Activated CD4-positive, alpha-beta T cell treated with anti-CD3 and anti-CD28 coated beads, Interleukin-2, amount 10 ng/mL, durations not matched to agents 7 days and 5 days (primary cell): ENCODE data around the gene ZBTB8B. TPM values are rescaled to one million over a fixed set of nuclear protein-coding genes. Genes with fewer than 3 reads are reported as not detected.
"Not testable (repeated sequence)": the region's sequence is repeated elsewhere in the genome, so short reads cannot be mapped to it uniquely, and the experiment has no call there.

ENCODE experiments used
- CTCF ChIA-PET: fragments of 350-600 bp; sonication (Branson Sonifier 250); formaldehyde crosslinking; loops from one replicate; lab custom pipeline; 2021; ENCODE audit warnings: antibody characterized with exemption; lab: Charles Lee
- POLR2A ChIA-PET: fragments of 350-600 bp; sonication (Branson Sonifier 250); formaldehyde crosslinking; loops from one replicate; lab custom pipeline; 2021; ENCODE audit warnings: antibody characterized with exemption; lab: Charles Lee
- DNase-seq: peaks from one replicate; pipeline ENCODE4 v3.0.0-alpha.2; 2020
- H3K27ac Mint-ChIP-seq: one replicate; pipeline ENCODE4 v1.8.0; 2021; ENCODE audit warnings: mild to moderate bottlenecking, moderate library complexity, mixed read lengths
- H3K27me3 Mint-ChIP-seq: one replicate; pipeline ENCODE4 v1.8.0; 2021; ENCODE audit warnings: mixed read lengths
- H3K36me3 Mint-ChIP-seq: one replicate; pipeline ENCODE4 v1.8.0; 2021; ENCODE audit warnings: low read depth, mixed read lengths
- H3K4me1 Mint-ChIP-seq: one replicate; pipeline ENCODE4 v1.8.0; 2021; ENCODE audit warnings: mixed read lengths
- H3K4me3 Mint-ChIP-seq: one replicate; pipeline ENCODE4 v1.8.0; 2021; ENCODE audit warnings: mild to moderate bottlenecking, moderate library complexity, mixed read lengths
- H3K9me3 Mint-ChIP-seq: one replicate; pipeline ENCODE4 v1.8.0; 2021; ENCODE audit warnings: mixed read lengths
- total RNA-seq, 2 experiments: library from RNA; stranded (reverse); gene quantifications; one replicate each; pipeline ENCODE4 v1.2.3, GENCODE V29; 2021

Gene ZBTB8B
- not detected for total RNA-seq

DNA sequence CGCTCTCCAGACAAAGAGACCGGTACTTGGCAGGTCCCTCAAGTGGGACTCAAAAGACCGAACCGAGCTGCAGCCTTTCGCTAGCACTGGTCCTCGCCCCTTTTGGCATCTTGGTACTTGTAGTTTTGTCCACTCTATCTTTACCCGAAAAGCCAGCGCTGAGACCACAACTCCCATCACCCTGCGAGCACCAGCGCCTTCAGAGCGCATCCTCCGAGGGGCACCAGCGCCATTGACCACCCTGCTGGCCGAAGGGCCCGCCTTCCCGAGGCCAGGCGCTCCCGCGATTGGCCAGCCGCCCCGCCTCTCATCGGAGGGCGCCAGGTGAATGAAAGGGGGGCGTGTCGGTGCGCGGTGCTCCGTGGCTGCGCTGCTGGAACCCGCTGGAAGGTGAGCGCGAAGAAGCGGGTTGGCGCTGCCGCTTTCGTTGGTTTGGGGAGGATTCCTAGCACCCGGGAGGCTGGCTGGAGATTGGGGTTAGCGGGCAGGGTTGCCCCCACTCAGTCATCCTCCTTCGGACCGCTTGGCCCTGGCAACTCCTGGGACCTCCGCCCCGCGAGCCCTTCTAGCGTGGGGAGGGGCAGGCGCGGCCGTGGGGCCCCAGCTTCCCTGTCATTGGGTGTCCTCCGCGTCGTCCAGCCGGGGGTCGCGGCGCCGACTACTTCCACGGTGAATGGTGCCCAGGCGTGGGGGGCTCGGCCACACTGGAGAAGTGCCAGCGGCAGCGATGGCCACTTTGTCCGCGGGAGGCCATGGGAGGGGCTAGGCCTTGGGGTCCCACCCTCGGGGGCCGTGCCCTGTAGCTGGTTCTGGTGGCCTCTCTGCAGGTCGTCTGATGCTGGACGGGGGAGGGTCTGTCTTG lies at the start of gene ZBTB8B:
Gene ZBTB8B, plus strand, starts transcription at position 357 of the 862 bp plus-strand sequence. CDS start 5,553 bp downstream, outside the sequence.
- peak; percentile 17 for DNase-seq
- POLR2A ChIA-PET: no interaction called here
- peak within 1 kb of the TSS; percentile 34 for H3K27ac Mint-ChIP-seq
- H3K4me3 Mint-ChIP-seq: peak within 1 kb of the TSS; percentile 34
- peaks cover 2% of the 10 kb centered on the region for H3K9me3 Mint-ChIP-seq
- CTCF ChIA-PET: interaction anchor here (0.6 kb wide), 1 partner anchor 887 kb away, joined by 3 read pairs; no protein-coding TSS in a partner anchor
- H3K27me3 Mint-ChIP-seq: peaks cover 46% of the 10 kb centered on the region
- no peaks in the 10 kb centered on the region for H3K36me3 Mint-ChIP-seq
- H3K4me1 Mint-ChIP-seq: peaks cover 11% of the 10 kb centered on the region

GRCh38 chr1:32421775-32422174 lies 43.1 kb upstream of the ZBTB8B start:
- Mint-ChIP-seq H3K27ac (no peak overlapping the region), H3K27me3 (peaks cover 20% of the 10 kb centered on the region), H3K9me3 (no peaks in the 10 kb centered on the region), H3K36me3 (no peaks in the 10 kb centered on the region), H3K4me1 (no peaks in the 10 kb centered on the region), H3K4me3 (no peak overlapping the region)
- ChIA-PET POLR2A (no interaction called here), CTCF (interaction anchor here (0.9 to 2.5 kb wide), 3 partner anchors 11 to 206 kb away, joined by 3 to 12 read pairs (median 8); no protein-coding TSS in a partner anchor)
- no peak for DNase-seq

GRCh38 chr1:32426489-32427255 lies 38.2 kb upstream of the ZBTB8B start:
- ChIA-PET CTCF (interaction anchor here (1.3 kb wide), 1 partner anchor 14 kb away, joined by 3 read pairs; no protein-coding TSS in a partner anchor), POLR2A (no interaction called here)
- Mint-ChIP-seq H3K27ac (no peak overlapping the region), H3K9me3 (no peaks in the 10 kb centered on the region), H3K4me3 (no peak overlapping the region), H3K4me1 (no peaks in the 10 kb centered on the region), H3K36me3 (no peaks in the 10 kb centered on the region), H3K27me3 (peaks cover 41% of the 10 kb centered on the region)
- DNase-seq: no peak

DNA sequence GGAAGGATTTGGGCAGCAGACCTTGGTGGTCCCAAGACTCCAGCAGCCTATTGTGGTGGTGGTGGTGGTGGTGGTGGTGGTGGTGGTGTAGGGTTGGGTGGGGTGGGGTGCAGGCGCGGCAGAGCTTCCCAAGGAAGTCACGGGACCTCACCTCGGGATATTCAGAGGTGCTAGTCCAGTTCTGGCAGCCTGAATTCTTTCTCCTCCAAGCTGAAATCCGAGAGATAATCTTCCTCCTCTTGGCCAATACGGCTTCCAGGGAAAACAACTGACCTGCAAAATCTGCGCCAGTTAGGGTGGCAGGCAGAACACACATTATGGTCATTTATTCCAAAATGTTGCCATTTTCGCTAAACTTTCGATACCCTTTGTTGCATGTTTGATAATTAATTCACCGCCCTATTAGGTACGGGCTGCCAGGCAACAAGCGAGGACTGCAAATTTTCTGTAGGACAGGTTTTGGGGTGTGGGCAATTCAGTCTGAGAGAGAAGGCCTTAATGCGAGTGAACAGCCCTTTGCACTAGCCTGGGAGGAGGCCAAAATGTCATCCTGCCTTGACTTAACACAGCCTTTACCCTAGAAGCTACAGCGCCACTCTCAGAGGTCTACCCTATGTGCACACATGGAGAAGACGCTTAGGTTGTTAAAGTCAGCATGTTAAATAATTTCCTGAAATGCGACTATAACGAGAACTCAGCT lies 37.5 kb upstream of the ZBTB8B start:
- Mint-ChIP-seq H3K9me3 (no peaks in the 10 kb centered on the region), H3K4me1 (no peaks in the 10 kb centered on the region), H3K36me3 (no peaks in the 10 kb centered on the region), H3K27me3 (peaks cover 45% of the 10 kb centered on the region), H3K27ac (no peak overlapping the region), H3K4me3 (no peak overlapping the region)
- POLR2A ChIA-PET: no interaction called here
- CTCF ChIA-PET: no interaction called here
- no peak for DNase-seq

DNA sequence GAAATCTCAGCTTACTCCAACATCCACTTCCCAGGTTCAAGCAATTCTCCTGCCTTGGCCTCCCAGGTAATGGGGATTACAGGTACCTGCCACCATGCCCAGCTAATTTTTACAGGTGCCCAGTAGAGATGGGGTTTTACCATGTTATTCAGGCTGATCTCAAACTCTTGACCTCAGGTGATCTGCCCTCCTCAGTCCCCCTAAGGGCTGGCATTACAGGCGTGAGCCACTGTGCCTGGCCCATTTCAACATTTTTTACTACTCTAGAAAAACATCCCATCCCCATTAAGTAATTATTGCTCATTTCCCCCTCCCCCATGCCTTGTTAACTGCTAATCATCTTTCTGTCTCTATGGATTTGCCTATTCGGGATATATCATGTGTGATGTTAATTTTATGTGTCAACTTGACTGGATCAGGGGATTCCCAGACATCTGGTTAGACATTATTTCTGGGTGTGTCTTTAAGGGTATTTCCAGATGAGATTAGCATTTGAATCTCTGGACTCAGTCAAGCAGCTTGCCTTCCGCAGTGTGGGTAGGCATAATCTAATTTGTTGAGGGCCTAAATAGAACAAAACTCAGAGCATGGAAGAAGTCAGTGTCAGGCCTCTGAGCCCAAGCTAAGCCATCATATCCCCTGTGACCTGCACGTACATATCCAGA lies 33.0 kb upstream of the ZBTB8B start:
- Mint-ChIP-seq H3K9me3 (no peaks in the 10 kb centered on the region), H3K27ac (no peak overlapping the region), H3K4me1 (no peaks in the 10 kb centered on the region), H3K36me3 (no peaks in the 10 kb centered on the region), H3K27me3 (peaks cover 35% of the 10 kb centered on the region), H3K4me3 (no peak overlapping the region)
- POLR2A ChIA-PET: no interaction called here
- CTCF ChIA-PET: interaction anchor here (1.1 kb wide), 1 partner anchor 31 kb away, joined by 3 read pairs; no protein-coding TSS in a partner anchor
- no peak for DNase-seq

DNA sequence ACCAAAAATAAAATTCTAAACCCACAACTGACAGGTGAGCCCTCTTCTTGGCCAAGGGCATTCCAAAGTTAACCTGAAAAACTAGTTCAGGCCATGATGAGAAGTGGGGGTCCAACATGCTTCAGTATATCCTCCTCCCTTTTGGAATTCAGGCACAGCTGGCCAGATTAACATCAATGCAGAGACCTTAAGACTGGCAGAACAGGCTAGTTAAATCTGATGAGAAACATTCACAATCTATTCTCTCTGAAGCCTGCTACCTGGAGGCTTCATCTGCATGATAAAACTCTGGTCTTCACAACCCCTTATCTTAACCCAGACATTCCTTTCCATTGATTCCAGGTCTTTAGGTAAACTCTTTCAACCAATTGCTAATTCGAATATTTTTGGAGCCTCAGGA lies 26.7 kb upstream of the ZBTB8B start:
- Mint-ChIP-seq H3K27me3 (peaks cover 22% of the 10 kb centered on the region), H3K9me3 (peaks cover 2% of the 10 kb centered on the region), H3K36me3 (no peaks in the 10 kb centered on the region), H3K27ac (no peak overlapping the region), H3K4me1 (no peaks in the 10 kb centered on the region), H3K4me3 (no peak overlapping the region)
- ChIA-PET POLR2A (no interaction called here), CTCF (no interaction called here)
- DNase-seq: no peak

- H3K36me3 Mint-ChIP-seq, H3K9me3 Mint-ChIP-seq, POLR2A ChIA-PET, CTCF ChIA-PET, H3K27ac Mint-ChIP-seq, DNase-seq, H3K4me3 Mint-ChIP-seq, H3K4me1 Mint-ChIP-seq: not testable (repeated sequence)
- H3K27me3 Mint-ChIP-seq: peaks cover 24% of the 10 kb centered on the region
Observed at GRCh38 chr1:32438777-32439176, 26.1 kb upstream of the ZBTB8B start.

- H3K27ac Mint-ChIP-seq, H3K9me3 Mint-ChIP-seq, CTCF ChIA-PET, POLR2A ChIA-PET, H3K36me3 Mint-ChIP-seq, H3K4me1 Mint-ChIP-seq, DNase-seq, H3K4me3 Mint-ChIP-seq: not testable (repeated sequence)
- H3K27me3 Mint-ChIP-seq: peaks cover 38% of the 10 kb centered on the region
Observed at GRCh38 chr1:32441467-32441866, 23.4 kb upstream of the ZBTB8B start.

- no peak for DNase-seq
- ChIA-PET POLR2A (no interaction called here), CTCF (interaction anchor here (1.4 kb wide), 1 partner anchor 23 kb away, joined by 6 read pairs; no protein-coding TSS in a partner anchor)
- Mint-ChIP-seq H3K27me3 (peaks cover 33% of the 10 kb centered on the region), H3K4me1 (no peaks in the 10 kb centered on the region), H3K27ac (no peak overlapping the region), H3K36me3 (peaks cover 2% of the 10 kb centered on the region), H3K9me3 (peaks cover 8% of the 10 kb centered on the region), H3K4me3 (no peak overlapping the region)
Observed at GRCh38 chr1:32447469-32448185, 17.2 kb upstream of the ZBTB8B start.

DNA sequence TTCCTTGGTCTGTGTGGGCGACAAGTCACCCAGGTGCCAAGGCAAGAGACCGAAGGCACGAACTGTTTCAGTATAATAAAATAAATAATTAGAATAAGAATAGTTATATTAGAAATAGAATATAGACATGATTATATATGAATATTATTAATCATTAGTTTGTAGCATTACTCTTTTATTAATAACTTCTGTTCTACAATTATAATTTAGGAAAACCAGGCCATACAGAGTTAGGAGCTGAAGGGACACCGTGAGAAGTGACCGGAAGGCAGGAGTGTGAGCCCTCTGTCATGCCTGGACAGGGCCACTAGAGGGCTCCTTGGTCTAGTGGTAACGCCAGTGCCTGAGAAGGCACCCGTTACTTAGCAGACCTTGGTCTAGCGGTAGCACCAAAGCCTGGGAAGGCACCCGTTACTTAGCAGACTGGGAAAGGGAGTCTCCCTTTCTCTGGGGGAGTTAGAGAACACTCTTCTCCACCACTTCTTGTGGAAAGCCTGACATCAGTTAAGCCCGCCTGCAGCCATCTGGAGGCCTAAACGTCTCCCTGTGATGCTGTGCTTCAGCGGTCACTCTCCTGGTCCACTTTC lies 16.6 kb upstream of the ZBTB8B start:
- CTCF ChIA-PET: interaction anchor here (0.6 to 1.4 kb wide), 2 partner anchors 23 to 77 kb away, joined by 3 to 6 read pairs; no protein-coding TSS in a partner anchor
- H3K4me1 Mint-ChIP-seq, H3K27ac Mint-ChIP-seq, POLR2A ChIA-PET, H3K36me3 Mint-ChIP-seq, H3K4me3 Mint-ChIP-seq, H3K9me3 Mint-ChIP-seq: not testable (repeated sequence)
- DNase-seq: peak; percentile 27
- peaks cover 29% of the 10 kb centered on the region for H3K27me3 Mint-ChIP-seq

GRCh38 chr1:32448773-32449456 lies 16.0 kb upstream of the ZBTB8B start:
- Mint-ChIP-seq H3K4me1 (no peaks in the 10 kb centered on the region), H3K27ac (no peak overlapping the region), H3K4me3 (no peak overlapping the region), H3K9me3 (peaks cover 8% of the 10 kb centered on the region), H3K36me3 (peaks cover 2% of the 10 kb centered on the region), H3K27me3 (peaks cover 23% of the 10 kb centered on the region)
- ChIA-PET POLR2A (no interaction called here), CTCF (interaction anchor here (0.6 to 1.4 kb wide), 2 partner anchors 24 to 77 kb away, joined by 3 to 6 read pairs; no protein-coding TSS in a partner anchor)
- no peak for DNase-seq
